Upper lobe of left lung (tissue), 6 donors: ENCODE measurements around the gene AHDC1. TPM values are rescaled to one million over a fixed set of nuclear protein-coding genes. Genes with fewer than 3 reads are reported as not detected.

Experiments used
- ATAC-seq, 2 donors: fragments of 200-7000 bp; cut with Tn5 transposase; one replicate each; pipeline ENCODE4 v1.9.1; 2022; ENCODE audit warnings: mild to moderate bottlenecking in 2 of 2, moderate library complexity in 2 of 2; ENCODE audit not compliant: low FRiP score in 2 of 2
- DNase-seq, 2 donors: peaks; one replicate each; pipeline ENCODE4 v3.0.0-alpha.2; 2019 to 2020
- H3K27ac ChIP-seq, 4 donors: fragments of 200-600 bp; sonication (generic); one replicate each; pipeline ENCODE4 v1.5.1; 2016 to 2019
- H3K27me3 ChIP-seq, 4 donors: fragments of 200-600 bp; sonication (generic); one replicate each; pipeline ENCODE4 v1.5.1; 2017 to 2019
- H3K36me3 ChIP-seq, 4 donors: fragments of 200-600 bp; sonication (generic); one replicate each; pipeline ENCODE4 v1.5.1; 2016 to 2019
- H3K4me1 ChIP-seq, 4 donors: fragments of 200-600 bp; sonication (generic); one replicate each; pipeline ENCODE4 v1.5.1; 2018 to 2019
- H3K4me3 ChIP-seq, 4 donors: fragments of 200-600 bp; sonication (generic); one replicate each; pipeline ENCODE4 v1.5.1; 2017 to 2019; ENCODE audit warnings: mild to moderate bottlenecking in 2 of 4, moderate library complexity in 1 of 4
- H3K9me3 ChIP-seq, 4 donors: fragments of 200-600 bp; sonication (generic); one replicate each; pipeline ENCODE4 v1.5.1; 2018 to 2019
- EP300 ChIP-seq, 4 donors: sonication (generic); formaldehyde crosslinking; IDR thresholded peaks; one replicate each; pipeline ENCODE4 v1.5.1; 2017; ENCODE audit warnings: antibody characterized with exemption in 4 of 4, control low read depth in 2 of 4
- POLR2A ChIP-seq, 4 donors: fragments of 450-650 bp; IDR thresholded peaks; one replicate each; pipeline ENCODE4 v1.5.1; 2016 to 2017; ENCODE audit warnings: antibody characterized with exemption in 4 of 4, mild to moderate bottlenecking in 2 of 4
- POLR2AphosphoS5 ChIP-seq, 2 donors: sonication (generic); formaldehyde crosslinking; IDR thresholded peaks; one replicate each; pipeline ENCODE4 v1.5.1; 2017; ENCODE audit warnings: antibody characterized with exemption in 2 of 2
- WGBS, 2 donors: methylation state at CpG; one replicate each; pipeline ENCODE4 v1.1.5; 2017 to 2018; 5-methylcytosine and 5-hydroxymethylcytosine counted together
- total RNA-seq, 6 donors: library from RNA; depleted of rRNA in 4 of 6; stranded (reverse); fragments of >200 nt in 4 of 6; gene quantifications; one replicate each; pipeline versions ENCODE4 v1.1.0 to v1.2.1, GENCODE V29; 2016 to 2021
- TF ChIP-seq, protein P1 (sequence below), 6 experiments: fragments of 450-650 bp in 4 of 6; fragments of 200-600 bp in 2 of 6; sonication (generic) in 2 of 6; IDR thresholded peaks; one replicate each; pipeline ENCODE4 v1.5.1; 2016 to 2019; ENCODE audit warnings: antibody characterized with exemption in 6 of 6
- donor health status: DM: no; HTN: no; CAD: no; lungs with moderate emphysema.
- donor health status: DM: no; HTN: yes; CAD: no; lungs with severe emphysema.

The AHDC1 gene
- total RNA-seq, 6 donors from 2014 or later: 10.8 to 43.4 (median 26.2) TPM

- no peaks in the 10 kb centered on the region for H3K36me3 ChIP-seq
- peaks cover 67 to 90% (median 77%) of the 10 kb centered on the region in 4 donors for H3K4me1 ChIP-seq
- no peaks in the 10 kb centered on the region for H3K27me3 ChIP-seq
- H3K4me3 ChIP-seq: no peak overlapping the region
- WGBS, 2 donors: 70 to 79% methylated on average over 7 to 22 of the region's 26 CpGs
- no peaks in the 10 kb centered on the region for H3K9me3 ChIP-seq
- no peak for ATAC-seq
- TF ChIP-seq, protein P1, sequence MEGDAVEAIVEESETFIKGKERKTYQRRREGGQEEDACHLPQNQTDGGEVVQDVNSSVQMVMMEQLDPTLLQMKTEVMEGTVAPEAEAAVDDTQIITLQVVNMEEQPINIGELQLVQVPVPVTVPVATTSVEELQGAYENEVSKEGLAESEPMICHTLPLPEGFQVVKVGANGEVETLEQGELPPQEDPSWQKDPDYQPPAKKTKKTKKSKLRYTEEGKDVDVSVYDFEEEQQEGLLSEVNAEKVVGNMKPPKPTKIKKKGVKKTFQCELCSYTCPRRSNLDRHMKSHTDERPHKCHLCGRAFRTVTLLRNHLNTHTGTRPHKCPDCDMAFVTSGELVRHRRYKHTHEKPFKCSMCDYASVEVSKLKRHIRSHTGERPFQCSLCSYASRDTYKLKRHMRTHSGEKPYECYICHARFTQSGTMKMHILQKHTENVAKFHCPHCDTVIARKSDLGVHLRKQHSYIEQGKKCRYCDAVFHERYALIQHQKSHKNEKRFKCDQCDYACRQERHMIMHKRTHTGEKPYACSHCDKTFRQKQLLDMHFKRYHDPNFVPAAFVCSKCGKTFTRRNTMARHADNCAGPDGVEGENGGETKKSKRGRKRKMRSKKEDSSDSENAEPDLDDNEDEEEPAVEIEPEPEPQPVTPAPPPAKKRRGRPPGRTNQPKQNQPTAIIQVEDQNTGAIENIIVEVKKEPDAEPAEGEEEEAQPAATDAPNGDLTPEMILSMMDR (IDR thresholded peaks at IDR 0.05): no peak
- DNase-seq: no peak
- peak overlapping the region; percentile 74 to 86 (median 80) for H3K27ac ChIP-seq
Observed at GRCh38 chr1:27564710-27565649, 39.0 kb downstream of the AHDC1 start.

GRCh38 chr1:27563591-27564471, 40.1 kb downstream of the AHDC1 start:
- Histone ChIP-seq H3K9me3 (no peaks in the 10 kb centered on the region), H3K27ac (peak overlapping the region; percentile 74 to 86 (median 80)), H3K4me1 (peaks cover 62 to 82% (median 68%) of the 10 kb centered on the region in 4 donors), H3K36me3 (no peaks in the 10 kb centered on the region), H3K4me3 (no peak overlapping the region), H3K27me3 (no peaks in the 10 kb centered on the region)
- 57 to 77% methylated on average over 2 to 7 of the region's 10 CpGs for WGBS, 2 donors
- ATAC-seq (peak; percentile 44 to 53), DNase-seq (peak; percentile 76 to 85)
- peak in 1 of 2 donors; percentile 13 for TF ChIP-seq POLR2AphosphoS5 (IDR thresholded peaks at IDR 0.05)
- TF ChIP-seq, protein P1 (IDR thresholded peaks at IDR 0.05): no peak

DNA sequence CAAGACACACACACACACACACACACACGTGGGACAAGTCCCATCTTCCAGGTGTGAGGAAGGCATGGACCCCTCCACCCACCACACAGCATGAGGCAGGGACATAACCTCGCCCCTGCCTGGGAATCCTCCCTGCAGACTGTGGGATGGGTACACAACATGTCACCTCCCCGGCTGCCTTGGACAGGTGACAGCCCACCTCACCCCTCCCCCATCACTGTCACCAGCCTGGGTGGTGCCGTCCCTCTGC, 40.7 kb downstream of the AHDC1 start:
- no peak for DNase-seq

DNA sequence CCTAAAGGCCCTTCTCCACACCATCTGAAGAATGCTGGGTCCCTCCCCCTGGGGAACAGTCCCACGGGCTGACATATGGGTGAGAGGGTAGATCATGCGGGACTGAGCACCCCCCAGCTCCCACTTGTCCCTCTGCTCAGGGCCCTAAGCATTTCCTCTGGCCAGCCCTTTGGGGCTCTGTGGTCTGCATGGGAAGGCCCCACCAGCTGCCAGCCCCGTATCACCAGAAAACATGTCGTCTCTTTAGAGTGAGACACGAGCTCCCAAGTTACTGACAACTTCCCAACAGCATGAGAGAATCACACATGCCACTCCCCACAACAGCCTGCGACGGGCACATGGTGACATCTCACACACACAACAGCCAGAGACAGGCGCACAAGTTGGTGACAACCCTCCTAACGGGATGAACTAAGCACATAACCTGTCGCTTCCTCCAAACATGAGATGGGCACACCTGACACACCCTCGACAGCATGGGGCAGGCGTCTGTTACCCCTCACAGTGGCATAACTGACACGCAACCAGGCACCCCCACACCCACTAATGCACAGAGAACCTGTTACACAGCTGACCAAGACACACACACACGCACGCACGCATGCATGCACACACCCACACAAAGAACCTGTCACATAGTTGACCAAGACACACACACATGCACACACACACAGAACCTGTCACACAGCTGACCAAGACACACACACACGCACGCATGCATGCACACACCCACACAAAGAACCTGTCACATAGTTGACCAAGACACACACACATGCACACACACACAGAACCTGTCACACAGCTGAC, 41.2 kb downstream of the AHDC1 start:
- H3K36me3 ChIP-seq: peaks cover 0 to 8% (median 0%) of the 10 kb centered on the region in 4 donors
- H3K27me3 ChIP-seq: no peaks in the 10 kb centered on the region
- peak overlapping the region; percentile 74 to 86 (median 80) for H3K27ac ChIP-seq
- 80 to 81% methylated on average over 11 to 17 of the region's 18 CpGs for WGBS, 2 donors
- no peak overlapping the region for H3K4me3 ChIP-seq
- H3K9me3 ChIP-seq: no peaks in the 10 kb centered on the region
- peaks cover 61 to 81% (median 62%) of the 10 kb centered on the region in 4 donors for H3K4me1 ChIP-seq
- no peak for ATAC-seq
- no peak for DNase-seq
- TF ChIP-seq POLR2AphosphoS5 (IDR thresholded peaks at IDR 0.05): no peak
- TF ChIP-seq POLR2A (IDR thresholded peaks at IDR 0.05): no peak
- no peak for TF ChIP-seq EP300 (IDR thresholded peaks at IDR 0.05)
- TF ChIP-seq, protein P1 (IDR thresholded peaks at IDR 0.05): no peak

More for the DNA sequence above, 40.7 kb downstream of the AHDC1 start:
- Histone ChIP-seq H3K4me1 (peaks cover 61 to 81% (median 64%) of the 10 kb centered on the region in 4 donors), H3K4me3 (no peak overlapping the region), H3K9me3 (no peaks in the 10 kb centered on the region), H3K27ac (peak overlapping the region; percentile 74 to 86 (median 80)), H3K36me3 (peaks cover 0 to 5% (median 0%) of the 10 kb centered on the region in 4 donors), H3K27me3 (no peaks in the 10 kb centered on the region)
- WGBS, 2 donors: 65% methylated on average over 2 of the region's 4 CpGs; no CpG with 5 or more reads in 1 of the 2 donors
- no peak for ATAC-seq
- no peak for TF ChIP-seq EP300 (IDR thresholded peaks at IDR 0.05)
- no peak for TF ChIP-seq POLR2AphosphoS5 (IDR thresholded peaks at IDR 0.05)
- TF ChIP-seq, protein P1 (IDR thresholded peaks at IDR 0.05): no peak
- TF ChIP-seq POLR2A (IDR thresholded peaks at IDR 0.05): no peak
